Activated CD4-positive, alpha-beta memory T cell treated with anti-CD3 and anti-CD28 coated beads for 36 hours (primary cell): ENCODE results near the gene COPS3. TPM values are rescaled to one million over a fixed set of nuclear protein-coding genes. Genes with fewer than 3 reads are reported as not detected.
A peak's percentile ranks its signal among the peaks of the same experiment; 100 is the strongest.

Source experiments
- CTCF ChIA-PET: fragments of 350-600 bp; sonication (Branson Sonifier 250); formaldehyde crosslinking; loops from one replicate; lab custom pipeline; 2021; ENCODE audit warnings: antibody characterized with exemption, inconsistent platforms; lab: Charles Lee
- POLR2A ChIA-PET: fragments of 350-600 bp; sonication (Branson Sonifier 250); formaldehyde crosslinking; loops from one replicate; lab custom pipeline; 2021; ENCODE audit warnings: antibody characterized with exemption; lab: Charles Lee
- DNase-seq: peaks from one replicate; pipeline ENCODE4 v3.0.0-alpha.2; 2020
- H3K27ac Mint-ChIP-seq: one replicate; pipeline ENCODE4 v1.8.0; 2021; ENCODE audit warnings: mixed read lengths
- H3K27me3 Mint-ChIP-seq: one replicate; pipeline ENCODE4 v1.8.0; 2021; ENCODE audit warnings: mixed read lengths
- H3K36me3 Mint-ChIP-seq: one replicate; pipeline ENCODE4 v1.8.0; 2021; ENCODE audit warnings: mixed read lengths
- H3K4me1 Mint-ChIP-seq: one replicate; pipeline ENCODE4 v1.8.0; 2021; ENCODE audit warnings: low read depth, mixed read lengths
- H3K4me3 Mint-ChIP-seq: one replicate; pipeline ENCODE4 v1.8.0; 2021; ENCODE audit warnings: mild to moderate bottlenecking, mixed read lengths
- H3K9me3 Mint-ChIP-seq: one replicate; pipeline ENCODE4 v1.8.0; 2021; ENCODE audit warnings: mixed read lengths
- intact Hi-C: fragments of 100-400 bp; cut with micrococcal nuclease; formaldehyde crosslinking; loops from one replicate; pipeline ENCODE4 v1.15.1; 2023
- total RNA-seq, 2 experiments: library from RNA; stranded (reverse); gene quantifications; one replicate each; pipeline ENCODE4 v1.2.3, GENCODE V29; 2021

The COPS3 gene
- total RNA-seq, 2 experiments from 2014 or later = 96.1 to 104 TPM

- H3K27ac Mint-ChIP-seq = no peak overlapping the region
- no peaks in the 10 kb centered on the region for H3K27me3 Mint-ChIP-seq
- POLR2A ChIA-PET = no interaction called here
- peaks cover 22% of the 10 kb centered on the region for H3K4me1 Mint-ChIP-seq
- CTCF ChIA-PET = interaction anchor here (0.8 to 1.7 kb wide), 2 partner anchors 63 to 66 kb away, joined by 3 to 9 read pairs; no protein-coding TSS in a partner anchor
- no peak for DNase-seq
- no peak overlapping the region for H3K4me3 Mint-ChIP-seq
- H3K36me3 Mint-ChIP-seq = peaks cover 12% of the 10 kb centered on the region
- no peaks in the 10 kb centered on the region for H3K9me3 Mint-ChIP-seq
- intact Hi-C loops = loop anchor here (2.0 to 5.0 kb wide), 3 partner anchors 29 to 206 kb away; partner anchors contain the start of genes FLCN and MPRIP
Measured at GRCh38 chr17:17207998-17208397, 73.0 kb downstream of the COPS3 start.

- CTCF ChIA-PET = interaction anchor here (1.7 kb wide), 1 partner anchor 65 kb away, joined by 9 read pairs; no protein-coding TSS in a partner anchor
- POLR2A ChIA-PET = no interaction called here
- no peak for DNase-seq
- Mint-ChIP-seq H3K4me3 (peak overlapping the region; percentile 26), H3K27ac (no peak overlapping the region), H3K27me3 (no peaks in the 10 kb centered on the region), H3K9me3 (no peaks in the 10 kb centered on the region), H3K4me1 (peaks cover 22% of the 10 kb centered on the region), H3K36me3 (peaks cover 18% of the 10 kb centered on the region)
- intact Hi-C loops = loop anchor here (1.0 to 5.0 kb wide), 4 partner anchors 28 to 205 kb away; partner anchors contain the start of genes FLCN and MPRIP
Measured at GRCh38 chr17:17206913-17207335, 74.1 kb downstream of the COPS3 start.

DNA sequence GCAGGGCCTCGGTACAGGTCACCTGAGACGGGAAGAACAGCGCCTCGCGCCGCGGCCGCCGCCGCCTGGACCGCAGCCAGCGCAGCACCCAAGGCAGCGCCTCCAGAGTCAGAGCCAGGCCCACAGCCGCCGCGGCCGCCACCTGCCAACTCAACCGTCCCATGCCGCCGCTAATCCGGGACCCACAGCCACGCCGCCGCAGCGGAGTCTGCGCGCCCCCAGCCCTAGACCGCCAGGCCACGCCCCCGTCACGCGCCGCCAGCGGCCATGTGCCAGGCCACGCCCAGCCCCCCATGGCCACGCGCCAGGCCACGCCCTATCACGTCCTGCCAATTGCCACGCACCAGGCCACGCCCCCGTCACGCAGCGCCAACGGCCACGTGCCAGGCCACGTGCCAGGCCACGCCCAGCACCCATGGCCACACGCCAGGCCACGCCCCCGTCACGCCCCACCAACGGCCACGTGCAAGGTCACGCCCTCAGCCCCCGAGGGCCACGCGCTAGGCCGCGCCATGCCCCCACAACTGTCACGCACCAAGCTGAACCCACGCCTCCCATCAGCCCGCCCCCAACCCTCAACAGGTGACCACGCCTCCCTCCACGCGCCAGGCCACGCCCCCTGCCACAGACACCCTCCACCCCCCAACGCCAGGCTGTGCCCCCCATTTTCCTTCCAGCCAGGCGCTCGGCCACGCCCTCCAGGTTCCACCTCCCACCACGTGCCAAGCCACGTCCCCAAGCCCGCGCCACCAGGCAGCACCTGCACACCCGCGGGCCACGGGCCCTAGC, 74.7 kb downstream of the COPS3 start, which contains the start of gene PLD6:
TSS of gene PLD6 (minus strand) at position 210 of the 789 bp plus-strand sequence. CDS start at position 163, 47 bp downstream.
- ChIA-PET CTCF (interaction anchor here (1.0 to 1.7 kb wide), 2 partner anchors 25 to 65 kb away, joined by 3 to 9 read pairs; no protein-coding TSS in a partner anchor), POLR2A (interaction anchor here (1.3 kb wide), 1 partner anchor 75 kb away, joined by 4 read pairs; the partner anchor contains the start of gene COPS3)
- H3K27me3 Mint-ChIP-seq = no peaks in the 10 kb centered on the region
- DNase-seq = peak; percentile 93
- H3K36me3 Mint-ChIP-seq = peaks cover 20% of the 10 kb centered on the region
- no peaks in the 10 kb centered on the region for H3K9me3 Mint-ChIP-seq
- H3K4me1 Mint-ChIP-seq = peaks cover 22% of the 10 kb centered on the region
- H3K27ac Mint-ChIP-seq = peak within 1 kb of the TSS; percentile 91
- intact Hi-C loops = loop anchor here (1.0 to 5.0 kb wide), 4 partner anchors 27 to 204 kb away; partner anchors contain the start of genes FLCN and MPRIP
- H3K4me3 Mint-ChIP-seq = peak within 1 kb of the TSS; percentile 90

GRCh38 chr17:17205368-17206123, 75.5 kb downstream of the COPS3 start:
- Mint-ChIP-seq H3K4me1 (peaks cover 22% of the 10 kb centered on the region), H3K4me3 (peak overlapping the region; percentile 90), H3K9me3 (no peaks in the 10 kb centered on the region), H3K36me3 (peaks cover 21% of the 10 kb centered on the region), H3K27me3 (no peaks in the 10 kb centered on the region), H3K27ac (peak overlapping the region; percentile 91)
- peak; percentile 84 for DNase-seq
- intact Hi-C loops = loop anchor here (1.0 to 5.0 kb wide), 4 partner anchors 26 to 203 kb away; partner anchors contain the start of genes FLCN and MPRIP
- CTCF ChIA-PET = interaction anchor here (1.0 to 1.6 kb wide), 4 partner anchors 19 to 64 kb away, joined by 3 to 5 read pairs (median 3); no protein-coding TSS in a partner anchor
- POLR2A ChIA-PET = interaction anchor here (0.9 to 1.3 kb wide), 2 partner anchors 21 to 76 kb away, joined by 4 read pairs; partner anchors contain the start of gene COPS3

- Mint-ChIP-seq H3K4me1 (peaks cover 22% of the 10 kb centered on the region), H3K36me3 (peaks cover 21% of the 10 kb centered on the region), H3K9me3 (no peaks in the 10 kb centered on the region), H3K27me3 (no peaks in the 10 kb centered on the region), H3K4me3 (peak overlapping the region; percentile 90), H3K27ac (peak overlapping the region; percentile 91)
- ChIA-PET POLR2A (interaction anchor here (0.9 to 1.3 kb wide), 2 partner anchors 21 to 76 kb away, joined by 4 read pairs; partner anchors contain the start of gene COPS3), CTCF (interaction anchor here (1.2 to 1.6 kb wide), 3 partner anchors 19 to 63 kb away, joined by 3 to 5 read pairs (median 3); no protein-coding TSS in a partner anchor)
- intact Hi-C loops = loop anchor here (5.0 kb wide), 2 partner anchors 162 to 202 kb away; partner anchors contain the start of gene MPRIP
- no peak for DNase-seq
Measured at GRCh38 chr17:17204635-17205231, 76.3 kb downstream of the COPS3 start.

- Mint-ChIP-seq H3K4me3 (peak overlapping the region; percentile 90), H3K36me3 (peaks cover 21% of the 10 kb centered on the region), H3K27ac (peak overlapping the region; percentile 91), H3K9me3 (no peaks in the 10 kb centered on the region), H3K4me1 (peaks cover 22% of the 10 kb centered on the region), H3K27me3 (no peaks in the 10 kb centered on the region)
- DNase-seq = no peak
- POLR2A ChIA-PET = no interaction called here
- intact Hi-C loops = no loop called here
- CTCF ChIA-PET = interaction anchor here (1.2 to 1.6 kb wide), 2 partner anchors 22 to 62 kb away, joined by 3 read pairs; no protein-coding TSS in a partner anchor
Measured at GRCh38 chr17:17204041-17204591, 76.9 kb downstream of the COPS3 start.

DNA sequence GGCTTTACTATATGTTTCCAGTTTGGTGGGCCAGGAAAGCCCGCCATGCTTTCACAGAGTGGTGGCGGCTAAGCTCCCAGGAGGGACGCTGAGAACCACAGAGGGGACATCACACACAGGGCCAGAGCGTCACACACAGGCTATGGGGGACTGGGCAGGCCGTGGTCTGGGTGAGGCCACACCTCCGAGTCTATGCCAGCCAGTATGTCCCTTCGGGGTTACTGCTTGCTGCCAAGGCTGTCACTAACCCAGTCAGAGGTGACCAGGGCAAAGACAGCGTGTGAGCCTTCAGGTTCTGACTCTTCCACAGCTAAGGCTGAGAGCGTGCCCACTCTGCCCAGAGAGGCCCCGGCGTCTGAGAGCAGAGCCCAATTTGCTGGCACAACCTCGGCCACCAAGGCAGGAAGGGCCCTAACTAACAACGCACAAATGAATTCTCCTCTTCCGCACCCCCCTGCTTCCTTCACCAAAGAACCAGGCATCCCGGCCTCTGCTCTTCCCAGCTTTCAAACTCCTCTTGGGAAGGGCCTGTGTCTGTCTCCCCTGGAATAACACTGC, 77.8 kb downstream of the COPS3 start:
- intact Hi-C loops = no loop called here
- H3K36me3 Mint-ChIP-seq = peaks cover 21% of the 10 kb centered on the region
- no peaks in the 10 kb centered on the region for H3K27me3 Mint-ChIP-seq
- H3K27ac Mint-ChIP-seq = peak overlapping the region; percentile 91
- DNase-seq = no peak
- CTCF ChIA-PET = interaction anchor here (1.0 kb wide), 1 partner anchor 62 kb away, joined by 3 read pairs; no protein-coding TSS in a partner anchor
- H3K4me3 Mint-ChIP-seq = no peak overlapping the region
- peaks cover 22% of the 10 kb centered on the region for H3K4me1 Mint-ChIP-seq
- POLR2A ChIA-PET = no interaction called here
- no peaks in the 10 kb centered on the region for H3K9me3 Mint-ChIP-seq

GRCh38 chr17:17201907-17202306, 79.1 kb downstream of the COPS3 start:
- no peaks in the 10 kb centered on the region for H3K27me3 Mint-ChIP-seq
- no peaks in the 10 kb centered on the region for H3K9me3 Mint-ChIP-seq
- ChIA-PET POLR2A (interaction anchor here (1.5 kb wide), 1 partner anchor 26 kb away, joined by 3 read pairs; no protein-coding TSS in a partner anchor), CTCF (no interaction called here)
- no peak overlapping the region for H3K27ac Mint-ChIP-seq
- peaks cover 23% of the 10 kb centered on the region for H3K36me3 Mint-ChIP-seq
- DNase-seq = no peak
- peaks cover 29% of the 10 kb centered on the region for H3K4me1 Mint-ChIP-seq
- H3K4me3 Mint-ChIP-seq = no peak overlapping the region
- intact Hi-C loops = no loop called here

DNA sequence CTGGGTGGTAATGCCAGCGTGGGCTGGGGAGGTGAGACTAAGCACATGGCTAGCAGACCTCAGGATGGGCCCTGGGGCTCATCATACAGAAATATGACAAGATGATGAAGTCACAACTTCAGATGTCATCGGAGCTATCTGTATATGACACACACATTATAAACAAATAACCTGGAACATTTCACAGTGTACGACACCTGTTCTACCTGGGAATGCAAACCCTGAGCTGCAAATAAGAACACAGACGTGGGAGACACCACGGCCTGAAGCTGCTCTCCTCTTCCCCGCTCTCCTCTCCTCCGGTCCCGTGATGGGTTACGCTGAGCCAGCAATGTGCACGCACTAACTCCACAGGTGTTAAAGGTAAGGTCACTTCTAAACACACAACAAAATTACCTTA, 79.8 kb downstream of the COPS3 start:
- no peak for DNase-seq
- intact Hi-C loops = no loop called here
- Mint-ChIP-seq H3K4me1 (peaks cover 31% of the 10 kb centered on the region), H3K27me3 (no peaks in the 10 kb centered on the region), H3K27ac (no peak overlapping the region), H3K4me3 (no peak overlapping the region), H3K9me3 (no peaks in the 10 kb centered on the region), H3K36me3 (peaks cover 22% of the 10 kb centered on the region)
- ChIA-PET CTCF (interaction anchor here (1.4 to 1.5 kb wide), 2 partner anchors 12 to 60 kb away, joined by 4 read pairs; no protein-coding TSS in a partner anchor), POLR2A (interaction anchor here (0.8 to 1.5 kb wide), 3 partner anchors 10 to 25 kb away, joined by 3 to 4 read pairs (median 3); no protein-coding TSS in a partner anchor)

DNA sequence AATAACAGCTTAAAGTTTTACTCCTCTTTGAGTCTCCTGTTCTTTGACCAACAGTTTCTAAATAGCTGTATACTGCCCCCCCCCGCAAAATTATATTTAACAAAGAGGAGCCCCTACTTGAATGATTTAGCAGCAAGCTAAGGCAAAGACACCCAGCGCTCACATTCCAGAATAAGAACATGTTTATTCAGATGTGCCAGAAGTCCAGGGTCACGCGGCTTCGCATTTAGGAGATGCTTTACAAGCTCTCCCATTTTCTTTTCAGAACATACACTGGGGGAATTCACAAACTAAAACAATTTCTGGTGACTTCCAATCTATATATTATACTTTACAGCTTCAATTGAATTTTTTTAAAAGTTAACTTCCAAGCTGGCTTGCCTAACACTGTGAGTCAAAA, 80.2 kb downstream of the COPS3 start:
- CTCF ChIA-PET = interaction anchor here (1.4 to 1.5 kb wide), 2 partner anchors 11 to 59 kb away, joined by 4 read pairs; no protein-coding TSS in a partner anchor
- no peaks in the 10 kb centered on the region for H3K9me3 Mint-ChIP-seq
- peaks cover 22% of the 10 kb centered on the region for H3K36me3 Mint-ChIP-seq
- no peak overlapping the region for H3K27ac Mint-ChIP-seq
- DNase-seq = no peak
- POLR2A ChIA-PET = interaction anchor here (0.8 to 1.5 kb wide), 3 partner anchors 9 to 25 kb away, joined by 3 to 4 read pairs (median 3); no protein-coding TSS in a partner anchor
- H3K4me3 Mint-ChIP-seq = no peak overlapping the region
- H3K4me1 Mint-ChIP-seq = peaks cover 30% of the 10 kb centered on the region
- no peaks in the 10 kb centered on the region for H3K27me3 Mint-ChIP-seq
- intact Hi-C loops = no loop called here
